Transverse colon (tissue), 3 donors: ENCODE results near the gene THEM5.

ENCODE experiments used
- EP300 ChIP-seq: sonication (generic); formaldehyde crosslinking; IDR thresholded peaks from one replicate; pipeline ENCODE4 v1.6.1; 2017; ENCODE audit warnings: antibody characterized with exemption, low read depth
- POLR2A ChIP-seq: fragments of 450-650 bp; IDR thresholded peaks from one replicate; pipeline ENCODE4 v1.6.1; 2016; ENCODE audit warnings: antibody characterized with exemption, mild to moderate bottlenecking, moderate library complexity
- TF ChIP-seq, protein P1 (sequence below), 5 experiments: fragments of 200-600 bp in 3 of 5; fragments of 450-650 bp in 2 of 5; sonication (generic) in 3 of 5; IDR thresholded peaks; 1 replicate in 2 of 5; 2 replicates in 3 of 5; pipeline ENCODE4 v1.5.1; 2016 to 2017; ENCODE audit warnings: antibody characterized with exemption in 5 of 5, inconsistent platforms in 3 of 5, mild to moderate bottlenecking in 2 of 5, moderate library complexity in 1 of 5

DNA sequence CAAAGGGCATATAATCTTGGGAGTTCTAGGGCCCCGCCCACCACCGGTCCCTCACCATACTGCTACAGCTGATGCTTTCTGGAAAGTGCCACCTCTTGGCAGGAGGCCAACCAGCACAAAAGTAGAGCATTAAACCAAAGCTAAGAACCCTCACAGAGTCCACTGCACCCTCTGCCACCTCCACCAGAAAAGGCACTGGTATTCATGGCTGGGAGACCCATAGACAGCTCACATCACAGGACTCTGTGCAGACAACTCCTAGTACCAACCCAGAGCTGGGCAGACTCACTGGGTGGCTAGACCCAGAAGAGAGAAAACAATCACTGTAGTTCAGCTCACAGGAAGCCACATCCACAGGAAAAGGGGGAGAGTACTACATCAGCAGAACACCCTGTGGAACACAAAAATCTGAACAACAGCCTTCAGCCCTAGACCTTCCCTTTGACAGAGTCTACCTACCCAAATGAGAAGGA, 45.0 kb upstream of the THEM5 start:
- TF ChIP-seq, protein P1, sequence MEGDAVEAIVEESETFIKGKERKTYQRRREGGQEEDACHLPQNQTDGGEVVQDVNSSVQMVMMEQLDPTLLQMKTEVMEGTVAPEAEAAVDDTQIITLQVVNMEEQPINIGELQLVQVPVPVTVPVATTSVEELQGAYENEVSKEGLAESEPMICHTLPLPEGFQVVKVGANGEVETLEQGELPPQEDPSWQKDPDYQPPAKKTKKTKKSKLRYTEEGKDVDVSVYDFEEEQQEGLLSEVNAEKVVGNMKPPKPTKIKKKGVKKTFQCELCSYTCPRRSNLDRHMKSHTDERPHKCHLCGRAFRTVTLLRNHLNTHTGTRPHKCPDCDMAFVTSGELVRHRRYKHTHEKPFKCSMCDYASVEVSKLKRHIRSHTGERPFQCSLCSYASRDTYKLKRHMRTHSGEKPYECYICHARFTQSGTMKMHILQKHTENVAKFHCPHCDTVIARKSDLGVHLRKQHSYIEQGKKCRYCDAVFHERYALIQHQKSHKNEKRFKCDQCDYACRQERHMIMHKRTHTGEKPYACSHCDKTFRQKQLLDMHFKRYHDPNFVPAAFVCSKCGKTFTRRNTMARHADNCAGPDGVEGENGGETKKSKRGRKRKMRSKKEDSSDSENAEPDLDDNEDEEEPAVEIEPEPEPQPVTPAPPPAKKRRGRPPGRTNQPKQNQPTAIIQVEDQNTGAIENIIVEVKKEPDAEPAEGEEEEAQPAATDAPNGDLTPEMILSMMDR (IDR thresholded peaks at IDR 0.05) = no peak
- no peak for TF ChIP-seq EP300
- TF ChIP-seq POLR2A = no peak
